NCI-H2196 (cell line): ENCODE results near the gene AADACL4.
"Not testable (repeated sequence)": the region's sequence is repeated elsewhere in the genome, so short reads cannot be mapped to it uniquely, and the experiment has no call there.

Source experiments
- DNase-seq: peaks from one replicate; lab custom pipeline; 2025; ENCODE audit not compliant: unreplicated experiment; lab: John Stamatoyannopoulos, UW

Gene AADACL4

DNA sequence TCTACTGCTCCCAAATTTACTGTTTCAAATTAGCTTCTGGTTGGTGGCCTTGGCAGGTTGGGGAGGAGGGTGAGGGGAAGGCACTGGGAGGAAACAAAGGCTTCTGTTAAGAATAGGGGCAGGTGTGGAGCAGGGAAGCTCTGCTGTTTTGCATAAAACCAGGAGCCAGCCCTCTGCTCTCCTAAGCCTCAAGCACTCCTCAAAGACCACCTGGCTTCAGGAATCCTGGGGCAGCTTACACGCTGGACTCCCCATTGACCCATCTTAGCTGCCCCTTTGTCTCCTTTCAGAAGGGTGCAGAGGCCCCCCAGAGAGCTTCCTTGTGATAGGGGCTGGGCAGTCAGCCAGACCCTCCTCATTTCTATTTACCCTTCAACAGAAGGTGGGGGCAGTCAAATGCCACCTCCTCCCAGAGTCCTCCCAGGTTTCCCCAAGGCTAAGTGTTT is 14.4 kb upstream of the AADACL4 start:
- no peak for DNase-seq

DNA sequence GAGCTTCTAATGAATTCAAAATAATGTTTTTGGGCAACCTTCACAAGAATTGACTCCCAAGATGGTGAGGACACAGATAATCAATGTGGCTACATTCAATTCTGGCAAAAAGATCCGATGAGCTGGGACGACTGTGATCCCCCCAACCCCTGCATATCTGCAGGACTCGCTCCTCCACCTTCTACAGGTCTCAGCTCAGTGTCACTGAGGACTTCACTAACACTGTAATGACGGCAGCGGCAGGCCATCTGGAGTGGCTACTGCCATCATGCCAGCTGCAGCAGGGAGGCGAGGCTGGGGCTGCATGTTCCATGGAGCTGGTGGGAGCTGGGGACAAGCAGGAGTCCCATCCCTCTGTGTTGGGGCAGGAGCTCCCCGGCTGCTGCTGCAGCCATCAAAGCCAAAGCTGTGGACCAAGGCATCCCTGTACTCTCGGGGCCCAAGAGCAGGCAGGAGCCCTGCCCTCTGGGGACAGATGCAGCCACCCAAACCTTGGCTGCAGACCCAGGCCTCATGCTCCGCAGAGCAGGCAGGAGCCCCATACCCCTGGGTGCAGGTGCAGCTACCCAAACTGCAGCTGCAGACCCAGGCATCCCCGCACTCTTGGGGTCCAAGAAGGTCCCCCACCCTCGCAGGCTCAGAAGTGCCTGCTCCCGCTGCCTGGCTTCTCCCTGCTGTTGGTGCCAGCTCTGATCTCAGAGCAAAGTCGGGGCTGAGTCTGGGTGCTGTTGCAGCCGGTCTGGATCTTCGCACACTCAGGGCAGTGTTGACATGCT is 13.7 kb upstream of the AADACL4 start:
- DNase-seq, result no peak

DNA sequence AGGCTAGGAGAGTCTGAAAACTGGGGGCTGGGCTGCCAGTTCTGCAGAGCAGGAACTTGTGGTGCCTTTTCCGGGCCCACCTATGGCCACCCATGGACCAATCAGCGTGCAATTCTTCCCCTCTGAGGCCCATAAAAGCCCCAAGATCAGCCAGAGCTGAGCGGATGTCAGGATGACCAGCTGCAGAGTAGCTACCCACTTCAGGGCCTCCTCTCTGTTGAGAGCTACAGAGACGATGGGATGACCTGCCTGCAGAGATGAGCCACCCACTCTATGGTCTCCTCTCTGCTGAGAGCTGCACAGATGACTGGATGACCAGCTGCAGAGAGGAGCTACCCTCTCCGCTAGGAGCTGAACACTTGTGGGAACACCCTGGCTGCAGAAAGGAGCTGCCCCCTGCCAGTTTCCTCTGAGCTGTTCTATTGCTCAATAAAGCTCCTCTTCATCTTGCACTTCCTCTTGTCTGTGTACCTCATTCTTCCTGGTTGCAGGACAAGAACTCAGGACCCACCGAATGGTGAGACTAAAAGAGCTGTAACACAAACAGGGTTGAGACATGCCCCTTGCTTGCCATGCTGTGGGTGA is 12.8 kb upstream of the AADACL4 start:
- DNase-seq, result no peak

DNA sequence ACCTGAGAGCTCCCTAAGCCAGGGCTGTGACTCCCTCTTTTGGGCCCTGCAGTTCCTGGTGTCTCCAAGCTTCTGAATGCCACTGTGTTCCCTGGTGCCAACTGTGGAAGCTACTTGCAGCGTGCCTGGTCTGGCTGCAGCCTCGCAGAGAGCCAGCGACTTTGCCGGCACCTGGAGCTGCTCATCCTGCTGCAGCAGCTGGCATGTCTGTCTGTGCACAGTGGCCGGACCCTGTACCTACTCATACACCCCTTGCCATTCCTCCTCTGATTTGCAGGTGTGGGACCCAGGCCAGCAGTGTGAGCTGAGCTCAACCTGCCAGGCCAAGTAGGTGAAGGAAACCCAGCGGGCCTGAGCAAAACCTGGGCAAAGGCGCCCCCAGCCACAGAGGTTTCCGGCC is 12.3 kb upstream of the AADACL4 start:
- no peak for DNase-seq

DNA sequence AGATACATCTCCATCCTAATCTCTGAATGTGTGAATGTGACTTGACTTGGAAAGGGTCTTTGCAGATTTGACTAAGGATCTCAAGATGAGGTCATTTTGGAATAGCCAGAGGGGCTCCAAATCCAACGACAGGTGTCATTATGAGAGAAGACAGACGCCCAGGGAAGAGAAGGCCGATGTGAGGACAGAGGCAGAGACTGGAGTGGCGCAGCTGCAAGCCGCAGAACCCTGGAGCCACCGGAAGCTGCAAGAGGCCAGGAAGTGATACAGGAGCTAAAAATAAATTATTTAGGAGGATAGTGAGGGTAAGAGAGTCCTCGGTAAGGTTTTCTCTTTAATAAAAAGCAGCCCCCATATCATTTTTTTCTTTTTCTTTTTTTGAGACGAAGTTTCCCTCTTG is 9.7 kb upstream of the AADACL4 start:
- DNase-seq, result no peak

DNA sequence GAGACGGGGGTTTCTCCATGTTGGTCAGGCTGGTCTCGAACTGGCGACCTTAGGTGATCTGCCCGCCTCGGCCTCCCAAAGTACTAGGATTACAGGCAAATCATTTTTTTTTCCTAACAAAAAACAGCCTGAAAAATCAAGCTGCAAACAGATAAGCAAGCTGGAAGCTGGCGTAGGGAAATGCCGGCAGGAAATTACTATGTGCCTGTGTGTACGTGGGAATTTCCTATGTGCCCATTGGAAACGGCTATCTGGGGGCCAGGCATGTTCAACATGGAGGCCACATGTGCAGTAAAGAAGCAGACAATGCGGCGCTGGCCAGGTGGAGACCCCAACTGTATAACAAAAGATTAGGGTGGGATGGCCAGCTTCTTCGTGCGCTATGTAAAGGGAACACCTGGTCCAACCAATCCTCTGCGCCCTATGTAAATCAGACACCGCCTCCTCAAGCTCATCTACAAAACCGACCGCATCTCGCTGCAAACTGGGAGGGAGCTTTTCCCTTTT is 9.1 kb upstream of the AADACL4 start:
- DNase-seq, result no peak

DNA sequence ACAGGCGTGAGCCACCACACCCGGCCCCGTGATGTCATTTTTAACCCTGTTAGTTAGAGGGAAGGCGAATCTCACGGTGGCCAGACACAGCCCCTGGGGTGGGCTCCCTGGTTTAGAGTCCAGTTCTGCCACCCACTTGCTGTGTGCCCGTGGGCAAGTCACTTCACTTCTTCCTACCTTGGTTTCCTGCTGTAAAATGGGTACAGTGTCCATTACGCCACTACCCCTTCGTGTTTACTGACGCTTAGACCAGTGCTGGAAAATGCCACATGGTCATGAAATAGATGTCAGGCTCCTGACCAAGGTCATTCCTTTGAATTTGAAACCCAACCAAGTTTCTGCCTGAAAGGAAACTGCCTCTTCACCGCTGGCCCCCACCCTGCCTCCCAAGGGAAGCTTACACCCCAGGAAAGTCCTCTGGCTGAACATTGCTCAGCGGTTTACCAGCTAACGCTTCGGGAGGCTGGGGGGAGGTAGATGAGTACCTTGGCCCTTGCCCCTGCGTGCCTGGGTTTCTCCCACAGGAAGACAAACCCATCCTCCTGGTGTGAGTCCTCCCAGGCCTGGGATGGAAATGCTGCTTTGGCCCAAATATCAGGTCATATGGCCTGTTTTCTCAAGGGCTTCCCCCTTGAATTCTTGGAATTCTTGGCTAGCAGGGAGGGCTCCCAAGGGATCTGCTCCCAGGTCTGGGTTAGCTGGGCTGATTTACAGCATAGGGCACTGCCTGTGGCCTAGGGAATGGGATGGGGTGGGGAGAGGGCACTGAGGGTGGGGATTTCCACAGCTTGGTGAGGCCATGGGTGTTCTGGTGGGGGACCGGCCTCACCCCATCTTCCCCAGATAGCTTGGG is 7.6 kb upstream of the AADACL4 start:
- DNase-seq, result no peak

DNA sequence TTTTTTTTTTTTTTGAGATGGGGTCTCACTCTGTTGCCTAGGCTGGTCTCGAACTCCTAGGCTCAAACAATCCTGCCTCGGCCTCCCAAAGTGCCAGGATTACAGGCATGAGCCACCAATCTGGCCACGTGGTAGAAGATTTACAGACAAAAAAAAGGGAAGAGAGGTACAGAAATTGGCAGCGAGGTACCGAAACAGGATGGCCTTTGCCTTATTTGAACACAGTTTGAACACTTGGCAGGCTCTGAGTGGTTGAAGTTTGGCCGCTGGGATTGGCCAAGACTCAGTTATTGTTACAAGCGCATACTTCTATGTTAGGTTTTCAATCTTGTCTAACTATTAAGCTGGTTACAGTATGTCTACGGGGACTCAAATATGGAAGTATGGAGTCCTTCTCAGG is 6.2 kb upstream of the AADACL4 start:
- DNase-seq, result no peak

DNA sequence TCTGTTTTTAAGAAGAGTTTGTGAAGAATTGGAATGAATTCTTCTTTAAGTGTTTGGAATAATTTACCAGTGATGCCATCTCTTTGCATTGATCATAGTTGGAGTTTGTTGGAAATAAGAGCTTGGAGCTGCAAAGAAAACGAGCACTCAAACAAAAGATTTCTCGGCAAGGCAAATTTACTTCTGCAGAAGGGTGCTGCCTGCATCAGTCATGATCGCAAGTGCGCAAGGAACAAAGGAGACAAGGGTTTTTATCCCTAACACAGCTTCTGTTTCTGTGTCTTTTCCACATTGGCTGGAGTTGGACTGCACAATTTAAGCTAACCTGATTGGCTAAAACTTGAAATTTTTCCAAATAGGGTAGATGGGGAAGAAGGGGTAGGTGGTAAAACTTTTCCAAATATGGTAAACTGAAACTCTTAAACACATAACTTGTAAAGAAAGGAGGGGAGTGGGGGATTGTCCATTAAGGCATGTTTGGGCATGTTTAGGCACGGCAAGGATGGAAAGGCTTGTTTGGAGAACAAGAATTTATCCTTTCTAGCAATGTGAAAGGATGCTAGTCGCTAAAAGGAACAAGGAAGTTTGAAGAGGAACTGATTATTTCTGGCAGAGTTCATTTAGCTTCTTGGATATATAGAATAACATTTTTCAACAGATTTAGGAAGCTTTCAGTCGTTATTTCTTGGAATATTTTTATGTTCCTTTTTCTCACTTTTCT is 3.5 kb upstream of the AADACL4 start:
- no peak for DNase-seq

DNA sequence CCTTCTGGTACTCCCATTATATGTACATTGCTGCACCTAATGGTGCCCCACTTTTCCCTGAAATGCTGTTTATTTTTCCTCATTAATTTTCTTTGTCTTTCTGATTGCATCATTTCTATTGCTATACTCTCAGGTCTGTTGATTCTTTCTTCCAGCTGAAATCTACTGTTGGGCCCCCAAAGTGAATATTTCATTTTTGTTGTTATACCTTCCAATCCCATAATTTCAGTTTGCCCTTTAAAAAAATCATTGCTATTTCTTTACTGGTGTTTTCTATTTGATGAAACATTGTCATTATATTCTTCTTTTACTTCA is 3.0 kb upstream of the AADACL4 start:
- no peak for DNase-seq

DNA sequence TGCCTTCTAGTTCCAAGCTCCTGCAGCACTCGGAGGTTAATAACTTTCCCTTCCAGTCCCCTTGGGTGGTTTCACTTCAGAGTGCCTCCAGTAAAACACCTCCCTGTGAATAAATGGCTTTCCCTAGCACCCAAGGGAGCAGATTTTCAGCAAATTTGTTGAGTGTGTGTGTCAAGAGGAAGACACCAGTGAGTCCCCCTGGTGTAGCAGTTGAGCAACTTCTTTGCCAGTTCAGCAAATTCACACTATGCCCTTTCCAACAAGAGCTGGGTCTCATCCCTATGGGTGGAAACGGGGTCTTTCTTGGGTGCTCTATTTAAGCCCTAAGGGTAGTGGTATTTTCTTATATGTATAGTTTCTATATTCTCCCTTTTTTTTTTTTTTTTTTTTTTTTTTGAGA is 806 bp upstream of the AADACL4 start:
- no peak for DNase-seq

DNA sequence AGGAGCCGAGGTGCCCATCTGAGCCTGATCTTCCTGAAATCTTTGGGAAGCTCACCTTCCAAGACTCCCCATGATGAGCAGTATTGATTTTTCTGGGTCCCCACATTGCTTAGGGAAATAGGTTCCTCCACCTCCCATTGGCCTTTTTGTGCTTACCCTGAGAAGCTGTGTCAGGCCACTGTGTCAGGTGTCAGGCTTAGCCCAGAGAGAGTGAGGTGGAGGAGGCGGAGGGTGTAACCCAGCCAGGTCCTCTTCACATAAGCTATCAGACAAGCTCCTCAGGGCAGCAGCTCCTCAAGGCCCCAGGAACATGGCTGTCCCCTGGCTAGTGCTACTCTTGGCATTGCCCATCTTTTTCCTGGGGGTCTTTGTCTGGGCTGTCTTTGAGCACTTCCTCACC is 352 bp downstream of the AADACL4 start:
- no peak for DNase-seq

DNA sequence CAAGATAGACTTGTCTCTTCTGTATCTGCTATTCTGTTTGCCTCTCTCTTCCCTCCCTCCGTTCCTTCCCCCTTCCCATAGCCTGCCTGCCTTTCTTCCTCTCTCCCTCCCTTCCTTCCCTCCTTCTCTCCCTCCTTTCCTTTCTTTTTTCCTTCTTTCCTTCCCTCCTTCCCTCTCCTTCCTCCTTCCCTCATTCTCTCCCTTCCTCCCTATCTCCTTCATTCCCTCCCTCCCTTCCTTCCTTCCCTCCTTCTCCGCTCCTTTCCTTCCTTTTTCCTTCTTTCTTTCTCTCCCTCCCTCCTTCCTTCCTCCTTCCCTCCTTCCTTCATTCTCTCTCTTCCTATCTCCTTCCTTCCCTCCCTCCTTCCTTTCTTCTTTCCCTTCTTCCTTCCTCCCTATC is 944 bp downstream of the AADACL4 start:
- DNase-seq, result no peak

DNA sequence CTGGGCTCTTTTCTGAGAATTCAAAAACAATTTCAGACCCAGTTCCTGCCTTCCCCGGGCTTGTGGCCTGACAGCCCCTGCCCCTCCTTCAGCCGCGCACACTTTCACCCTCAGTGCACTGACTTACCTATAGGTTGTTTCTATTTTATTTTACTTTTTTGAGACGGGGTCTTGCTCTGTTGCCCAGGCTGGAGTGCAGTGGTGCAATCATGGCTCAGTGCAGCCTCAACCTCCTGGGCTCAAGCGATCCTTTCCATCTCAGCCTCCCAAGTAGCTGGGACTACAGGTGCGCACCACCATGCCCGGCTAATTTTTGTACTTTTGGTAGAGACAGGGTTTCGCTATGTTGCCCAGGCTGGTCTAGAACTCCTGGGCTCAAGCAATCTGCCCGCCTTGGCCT is 1.5 kb downstream of the AADACL4 start:
- DNase-seq, result not testable (repeated sequence)

DNA sequence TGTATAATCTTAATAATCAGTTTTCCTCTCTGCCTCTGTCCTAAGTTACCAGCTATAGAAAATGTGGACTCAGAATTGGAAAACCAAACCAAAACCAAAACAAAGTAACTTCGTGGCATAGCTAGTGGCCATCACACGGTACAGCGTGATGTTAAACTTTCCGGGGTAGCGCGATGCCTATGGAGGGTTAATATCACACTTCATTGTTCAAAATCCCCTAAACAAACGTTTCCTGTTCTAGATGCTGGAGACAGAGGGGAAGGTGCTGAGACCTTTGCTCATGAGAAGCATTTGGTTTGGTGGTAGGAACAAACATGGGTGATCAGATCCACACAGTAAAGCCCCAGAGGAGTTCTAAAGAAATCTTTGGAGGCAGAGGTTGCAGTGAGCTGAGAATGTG is 4.9 kb downstream of the AADACL4 start:
- DNase-seq, result no peak

DNA sequence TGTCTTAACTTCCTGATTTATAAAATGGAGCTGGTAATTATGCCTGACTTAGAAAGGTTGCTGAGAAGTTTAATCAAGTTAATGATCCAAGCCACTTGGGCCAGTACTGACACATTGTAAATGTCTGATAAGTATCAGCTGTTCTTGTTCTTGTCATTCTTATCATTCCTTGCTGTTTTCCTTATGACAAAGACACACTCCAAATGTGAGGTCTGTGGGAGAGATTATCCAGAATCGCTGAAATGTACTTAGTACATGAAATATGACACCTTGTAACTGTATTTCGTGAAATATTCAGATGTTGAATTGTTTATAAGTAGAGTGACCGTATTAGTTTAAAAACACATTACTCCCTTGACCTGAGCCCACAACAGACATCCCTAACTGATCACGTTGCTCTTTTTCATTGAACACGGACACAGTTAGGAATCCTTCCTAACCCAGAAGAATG is 6.1 kb downstream of the AADACL4 start:
- no peak for DNase-seq

DNA sequence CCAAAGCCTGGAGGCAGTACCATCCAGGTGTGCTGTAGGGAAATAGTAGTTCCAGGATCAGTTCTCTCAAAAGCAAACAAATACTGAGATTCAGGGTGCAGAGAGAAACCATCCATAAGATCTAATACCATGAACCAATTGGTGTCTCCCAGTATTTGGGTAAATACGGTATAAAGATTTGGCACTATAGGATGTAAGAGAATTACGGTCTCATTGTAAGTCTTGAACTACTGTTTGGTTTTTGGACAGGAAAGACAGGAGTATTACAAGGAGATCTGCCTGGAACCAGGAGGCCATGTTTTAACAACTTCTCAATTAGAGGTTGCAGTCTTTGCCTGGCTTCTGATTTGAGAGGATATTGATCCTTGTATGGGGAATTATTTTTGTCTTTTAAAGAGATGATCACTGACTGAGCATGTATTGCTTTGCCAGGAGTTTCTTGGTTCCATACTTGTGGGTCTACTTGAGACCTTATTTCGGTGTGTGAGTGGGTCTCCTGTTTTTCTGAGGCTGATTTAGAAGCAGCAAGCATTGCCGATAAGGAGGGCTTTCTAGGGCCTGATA is 10.2 kb downstream of the AADACL4 start:
- DNase-seq, result no peak

DNA sequence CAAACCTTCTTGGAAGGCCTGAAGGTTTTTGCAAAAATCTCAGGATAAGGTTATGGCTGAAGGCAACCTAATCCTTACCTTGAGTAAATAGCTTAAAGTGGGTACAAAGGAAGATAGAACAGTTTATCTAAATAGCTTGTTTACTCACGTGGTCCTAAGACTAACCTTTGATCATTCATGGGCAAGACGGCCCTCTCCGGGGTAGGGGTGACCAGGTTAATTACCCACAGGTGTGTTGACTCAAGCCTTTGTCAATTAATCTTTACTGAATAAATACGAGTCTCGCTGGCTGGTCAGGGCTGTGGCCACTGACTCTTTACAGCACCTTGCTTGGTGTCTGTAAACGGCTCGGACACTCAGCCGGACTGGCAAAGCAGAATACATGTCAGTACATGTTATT is 10.8 kb downstream of the AADACL4 start:
- no peak for DNase-seq

DNA sequence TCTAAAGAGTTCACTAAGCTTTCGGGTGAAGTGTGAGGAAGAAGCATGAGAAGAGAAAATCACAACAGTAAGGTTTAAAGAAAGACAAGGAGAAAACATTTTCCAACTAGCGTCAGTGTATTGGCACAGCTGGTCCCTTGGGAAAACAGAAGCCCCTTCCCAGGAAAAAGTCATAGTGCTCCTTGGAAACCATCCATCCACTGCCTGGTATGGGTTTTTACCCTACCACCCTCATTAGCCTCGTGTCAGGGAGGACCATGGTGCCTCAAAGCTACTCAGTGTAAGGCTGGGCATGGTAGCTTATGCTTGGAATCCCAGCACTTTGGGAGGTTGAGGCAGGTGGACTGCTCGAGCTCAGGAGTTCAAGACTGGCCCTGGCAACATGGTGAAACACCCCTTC is 12.7 kb downstream of the AADACL4 start:
- no peak for DNase-seq

DNA sequence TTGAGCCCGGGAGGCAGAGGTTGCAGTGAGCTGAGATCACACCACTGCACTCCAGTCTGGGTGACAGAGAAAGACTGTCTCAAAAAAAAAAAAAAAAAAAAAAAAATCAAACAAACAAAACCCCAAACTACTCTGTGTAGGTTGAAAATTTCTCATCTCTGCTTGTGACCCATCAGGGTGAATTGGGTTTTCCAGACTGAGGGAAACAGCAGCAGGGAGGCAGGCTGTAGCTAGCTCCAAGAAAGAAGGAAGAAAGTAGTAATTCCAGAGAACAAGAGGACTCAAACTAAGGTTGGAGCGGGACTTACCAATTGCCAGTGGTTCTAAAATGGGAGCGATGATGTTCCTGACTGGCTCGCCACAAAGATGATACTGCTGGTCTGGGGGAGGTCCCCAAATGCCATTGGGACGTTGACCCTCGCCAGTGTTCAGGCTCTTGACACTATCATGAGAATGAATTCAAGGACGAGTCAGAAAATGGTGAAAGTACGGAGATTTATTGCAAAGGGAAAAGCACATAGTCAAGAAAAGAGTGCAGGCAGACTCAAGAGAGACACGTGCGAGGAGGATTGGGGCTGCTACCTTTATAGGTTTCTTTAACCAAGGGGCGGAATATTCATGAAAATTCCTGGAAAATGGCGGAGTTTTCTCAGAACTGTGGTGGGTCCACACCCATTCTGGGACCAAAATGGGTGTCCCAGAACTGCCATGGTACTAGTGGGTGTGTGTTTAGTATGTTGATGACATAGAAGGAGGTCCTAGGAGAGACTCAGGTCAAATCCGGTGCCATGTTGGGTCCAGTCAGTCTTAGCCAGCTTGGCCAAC is 13.4 kb downstream of the AADACL4 start:
- no peak for DNase-seq
